Measurements from ENCODE around the gene OR8D4. TPM values are rescaled to one million over a fixed set of nuclear protein-coding genes. Genes with fewer than 3 reads are reported as not detected.

OR8D4 gene
- polyA plus RNA-seq, 1 donor from 2014 or later: not detected

DNA sequence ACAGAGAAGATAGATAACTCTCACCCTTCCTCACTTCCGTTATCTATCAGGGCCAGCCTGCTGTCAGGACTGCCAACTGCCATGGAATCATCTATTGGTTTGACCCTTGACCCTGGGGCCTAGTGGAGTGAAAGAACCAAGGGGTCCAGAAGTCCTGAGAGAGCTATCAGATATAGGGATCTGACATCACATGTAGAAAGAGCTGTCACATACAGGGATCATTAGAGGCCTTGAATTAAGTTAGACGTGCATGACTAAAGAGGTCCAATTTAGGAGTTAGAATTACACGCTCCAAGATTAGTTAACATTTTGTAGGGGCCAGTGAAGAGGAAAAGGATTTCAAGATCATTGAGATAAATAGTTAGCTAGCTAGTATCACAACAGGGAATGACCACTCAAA lies 16.4 kb upstream of the OR8D4 start, which contains the start of gene TMEM225:
Gene TMEM225, minus strand, starts transcription at position 101 of the 400 bp plus-strand sequence. CDS start 245 bp downstream, outside the sequence.
- TF ChIP-seq, protein P1, sequence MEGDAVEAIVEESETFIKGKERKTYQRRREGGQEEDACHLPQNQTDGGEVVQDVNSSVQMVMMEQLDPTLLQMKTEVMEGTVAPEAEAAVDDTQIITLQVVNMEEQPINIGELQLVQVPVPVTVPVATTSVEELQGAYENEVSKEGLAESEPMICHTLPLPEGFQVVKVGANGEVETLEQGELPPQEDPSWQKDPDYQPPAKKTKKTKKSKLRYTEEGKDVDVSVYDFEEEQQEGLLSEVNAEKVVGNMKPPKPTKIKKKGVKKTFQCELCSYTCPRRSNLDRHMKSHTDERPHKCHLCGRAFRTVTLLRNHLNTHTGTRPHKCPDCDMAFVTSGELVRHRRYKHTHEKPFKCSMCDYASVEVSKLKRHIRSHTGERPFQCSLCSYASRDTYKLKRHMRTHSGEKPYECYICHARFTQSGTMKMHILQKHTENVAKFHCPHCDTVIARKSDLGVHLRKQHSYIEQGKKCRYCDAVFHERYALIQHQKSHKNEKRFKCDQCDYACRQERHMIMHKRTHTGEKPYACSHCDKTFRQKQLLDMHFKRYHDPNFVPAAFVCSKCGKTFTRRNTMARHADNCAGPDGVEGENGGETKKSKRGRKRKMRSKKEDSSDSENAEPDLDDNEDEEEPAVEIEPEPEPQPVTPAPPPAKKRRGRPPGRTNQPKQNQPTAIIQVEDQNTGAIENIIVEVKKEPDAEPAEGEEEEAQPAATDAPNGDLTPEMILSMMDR (IDR thresholded peaks at IDR 0.05; ENCODE audit: poor library complexity, severe bottlenecking): no peak
- TF ChIP-seq RAD21 (conservative IDR thresholded peaks at IDR 0.05): no peak
- no peak for TF ChIP-seq TAF1 (IDR thresholded peaks at IDR 0.05; ENCODE audit: low read depth)
- no peak within 1 kb of the TSS for H2AFZ ChIP-seq (ENCODE audit: low read depth, low read length)
- no peaks in the 10 kb centered on the region for H3K27me3 ChIP-seq (ENCODE audit: insufficient read depth, low read depth, low read length)

GRCh38 chr11:123892031-123892430 lies 9.9 kb upstream of the OR8D4 start:
- no peak overlapping the region for H3K9ac ChIP-seq (ENCODE audit: low read length)
- TF ChIP-seq TAF1 (IDR thresholded peaks at IDR 0.05; ENCODE audit: low read depth): no peak
- TF ChIP-seq POLR2AphosphoS5 (IDR thresholded peaks at IDR 0.05): no peak
- TF ChIP-seq, protein P1 (IDR thresholded peaks at IDR 0.05; ENCODE audit: poor library complexity, severe bottlenecking): no peak
- TF ChIP-seq RAD21 (conservative IDR thresholded peaks at IDR 0.05): no peak
- TF ChIP-seq SMC3 (conservative IDR thresholded peaks at IDR 0.05; ENCODE audit: poor library complexity): no peak
- no peak for TF ChIP-seq MXI1 (conservative IDR thresholded peaks at IDR 0.05; ENCODE audit: poor library complexity, severe bottlenecking)
- TF ChIP-seq EZH2 (IDR thresholded peaks at IDR 0.05; ENCODE audit: borderline replicate concordance, insufficient read depth, low read length, poor library complexity, severe bottlenecking): no peak
- TF ChIP-seq EP300 (conservative IDR thresholded peaks at IDR 0.05; ENCODE audit: poor library complexity, severe bottlenecking): no peak
- TF ChIP-seq, protein P2, sequence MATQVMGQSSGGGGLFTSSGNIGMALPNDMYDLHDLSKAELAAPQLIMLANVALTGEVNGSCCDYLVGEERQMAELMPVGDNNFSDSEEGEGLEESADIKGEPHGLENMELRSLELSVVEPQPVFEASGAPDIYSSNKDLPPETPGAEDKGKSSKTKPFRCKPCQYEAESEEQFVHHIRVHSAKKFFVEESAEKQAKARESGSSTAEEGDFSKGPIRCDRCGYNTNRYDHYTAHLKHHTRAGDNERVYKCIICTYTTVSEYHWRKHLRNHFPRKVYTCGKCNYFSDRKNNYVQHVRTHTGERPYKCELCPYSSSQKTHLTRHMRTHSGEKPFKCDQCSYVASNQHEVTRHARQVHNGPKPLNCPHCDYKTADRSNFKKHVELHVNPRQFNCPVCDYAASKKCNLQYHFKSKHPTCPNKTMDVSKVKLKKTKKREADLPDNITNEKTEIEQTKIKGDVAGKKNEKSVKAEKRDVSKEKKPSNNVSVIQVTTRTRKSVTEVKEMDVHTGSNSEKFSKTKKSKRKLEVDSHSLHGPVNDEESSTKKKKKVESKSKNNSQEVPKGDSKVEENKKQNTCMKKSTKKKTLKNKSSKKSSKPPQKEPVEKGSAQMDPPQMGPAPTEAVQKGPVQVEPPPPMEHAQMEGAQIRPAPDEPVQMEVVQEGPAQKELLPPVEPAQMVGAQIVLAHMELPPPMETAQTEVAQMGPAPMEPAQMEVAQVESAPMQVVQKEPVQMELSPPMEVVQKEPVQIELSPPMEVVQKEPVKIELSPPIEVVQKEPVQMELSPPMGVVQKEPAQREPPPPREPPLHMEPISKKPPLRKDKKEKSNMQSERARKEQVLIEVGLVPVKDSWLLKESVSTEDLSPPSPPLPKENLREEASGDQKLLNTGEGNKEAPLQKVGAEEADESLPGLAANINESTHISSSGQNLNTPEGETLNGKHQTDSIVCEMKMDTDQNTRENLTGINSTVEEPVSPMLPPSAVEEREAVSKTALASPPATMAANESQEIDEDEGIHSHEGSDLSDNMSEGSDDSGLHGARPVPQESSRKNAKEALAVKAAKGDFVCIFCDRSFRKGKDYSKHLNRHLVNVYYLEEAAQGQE (IDR thresholded peaks at IDR 0.05; ENCODE audit: borderline replicate concordance): no peak
- no peaks in the 10 kb centered on the region for H3K9me2 ChIP-seq (ENCODE audit: insufficient read depth, low read length)
- H2AFZ ChIP-seq (ENCODE audit: low read depth, low read length): no peak overlapping the region
- no peak overlapping the region for H3K27ac ChIP-seq (ENCODE audit: low read length)
- no peak overlapping the region for H3K4me3 ChIP-seq (ENCODE audit: low read length)
- no peaks in the 10 kb centered on the region for H3K79me2 ChIP-seq (replicated peaks; ENCODE audit: insufficient read depth, low read length)
- no peaks in the 10 kb centered on the region for H4K20me1 ChIP-seq (ENCODE audit: insufficient read depth)
- H3K27me3 ChIP-seq (ENCODE audit: insufficient read depth, low read depth, low read length): no peaks in the 10 kb centered on the region
- H3K9me3 ChIP-seq (ENCODE audit: low read length): no peaks in the 10 kb centered on the region
- no peak overlapping the region for H3K4me2 ChIP-seq (ENCODE audit: low read length)
- no peaks in the 10 kb centered on the region for H3F3A ChIP-seq (ENCODE audit: insufficient read depth, low read length, poor library complexity, severe bottlenecking)
- no peaks in the 10 kb centered on the region for H3K36me3 ChIP-seq (ENCODE audit: insufficient read depth, low read length)

More for the DNA sequence above, 16.4 kb upstream of the OR8D4 start, which contains the start of gene TMEM225:
- H3K27ac ChIP-seq (ENCODE audit: low read length): no peak within 1 kb of the TSS
- H3F3A ChIP-seq (ENCODE audit: insufficient read depth, low read length, poor library complexity, severe bottlenecking): no peaks in the 10 kb centered on the region
- no peak within 1 kb of the TSS for H3K4me2 ChIP-seq (ENCODE audit: low read length)
- no peak within 1 kb of the TSS for H3K9ac ChIP-seq (ENCODE audit: low read length)
- no peak within 1 kb of the TSS for H3K4me3 ChIP-seq (ENCODE audit: low read length)
- no peaks in the 10 kb centered on the region for H3K79me2 ChIP-seq (replicated peaks; ENCODE audit: insufficient read depth, low read length)
- H3K9me3 ChIP-seq (ENCODE audit: low read length): no peaks in the 10 kb centered on the region
- H4K20me1 ChIP-seq (ENCODE audit: insufficient read depth): no peaks in the 10 kb centered on the region
- H3K9me2 ChIP-seq (ENCODE audit: insufficient read depth, low read length): no peaks in the 10 kb centered on the region
- H3K36me3 ChIP-seq (ENCODE audit: insufficient read depth, low read length): no peaks in the 10 kb centered on the region

Measured in neural cell (in vitro differentiated cells).